PC-3 (cell line): ENCODE measurements around the gene SYNE4. TPM values are rescaled to one million over a fixed set of nuclear protein-coding genes. Genes with fewer than 3 reads are reported as not detected.
A peak's percentile ranks its signal among the peaks of the same experiment; 100 is the strongest.
"Not testable (repeated sequence)": the region's sequence is repeated elsewhere in the genome, so short reads cannot be mapped to it uniquely, and the experiment has no call there.

Experiments
- ATAC-seq: fragments of 200-7000 bp; cut with Tn5 transposase; 2 replicates; pipeline ENCODE4 v1.9.1; 2020; ENCODE audit warnings: mild to moderate bottlenecking, moderate library complexity
- BruUV-seq: library from RNA; stranded (reverse); fragments of 400-500 nt; replicated peaks from 2 replicates; lab custom pipeline; 2021; lab: Mats Ljungman, UMichigan
- CTCF ChIA-PET: fragments of 300-600 bp; sonication (Branson Sonifier 250); formaldehyde crosslinking; loops from one replicate; lab custom pipeline; 2022; ENCODE audit warnings: antibody characterized with exemption; lab: Charles Lee
- POLR2A ChIA-PET: fragments of 300-600 bp; sonication (Branson Sonifier 250); formaldehyde crosslinking; loops from one replicate; lab custom pipeline; 2022; ENCODE audit warnings: antibody characterized with exemption; ENCODE audit not compliant: unreplicated experiment; lab: Charles Lee
- DNase-seq: peaks from one replicate; pipeline ENCODE4 v3.0.0-alpha.2; 2015
- H2AFZ ChIP-seq: fragments of 300-600 bp; sonication (generic); 2 replicates; pipeline ENCODE4 v1.6.0; 2016; ENCODE audit warnings: antibody characterized with exemption, low read length
- H3F3A ChIP-seq: fragments of 300-600 bp; sonication (generic); one replicate; pipeline ENCODE4 v1.6.0; 2017; ENCODE audit warnings: antibody characterized with exemption, low read length, control low read depth, mild to moderate bottlenecking; ENCODE audit not compliant: unreplicated experiment
- H3K27ac ChIP-seq: fragments of 300-600 bp; sonication (generic); 2 replicates; pipeline ENCODE4 v1.5.1; 2016; ENCODE audit warnings: mild to moderate bottlenecking, low read length
- H3K27me3 ChIP-seq: fragments of 300-600 bp; sonication (generic); 2 replicates; pipeline ENCODE4 v1.6.1; 2016; ENCODE audit warnings: low read length, mixed read lengths
- H3K36me3 ChIP-seq: fragments of 300-600 bp; sonication (generic); 2 replicates; pipeline ENCODE4 v1.6.1; 2016; ENCODE audit warnings: low read depth, mixed run types, low read length, mixed read lengths
- H3K4me1 ChIP-seq: fragments of 300-600 bp; sonication (generic); 2 replicates; pipeline ENCODE4 v1.5.1; 2016; ENCODE audit warnings: low read length; ENCODE audit not compliant: insufficient read depth
- H3K4me2 ChIP-seq: fragments of 300-600 bp; sonication (generic); 2 replicates; pipeline ENCODE4 v1.6.0; 2016; ENCODE audit warnings: low read length
- H3K4me3 ChIP-seq: fragments of 300-600 bp; sonication (generic); 2 replicates; pipeline ENCODE4 v1.5.1; 2016; ENCODE audit warnings: mild to moderate bottlenecking, low read length, mixed read lengths
- H3K79me2 ChIP-seq: fragments of 300-600 bp; sonication (generic); 2 replicates; pipeline ENCODE4 v1.6.1; 2017; ENCODE audit warnings: low read length, mixed read lengths
- H3K9ac ChIP-seq: fragments of 300-600 bp; sonication (generic); 2 replicates; pipeline ENCODE4 v1.6.0; 2016; ENCODE audit warnings: mild to moderate bottlenecking, low read length
- H3K9me2 ChIP-seq: fragments of 300-600 bp; sonication (generic); replicated peaks from 2 replicates; pipeline ENCODE4 v1.6.1; 2016; ENCODE audit warnings: mixed run types, low read length, mixed read lengths
- H3K9me3 ChIP-seq: fragments of 300-600 bp; sonication (generic); 2 replicates; pipeline ENCODE4 v1.6.1; 2016; ENCODE audit warnings: low read length, mixed read lengths
- H4K20me1 ChIP-seq: fragments of 300-600 bp; sonication (generic); 2 replicates; pipeline ENCODE4 v1.6.1; 2016; ENCODE audit warnings: low read length, mixed read lengths
- CTCF ChIP-seq: fragments of 300-600 bp; sonication (generic); conservative IDR thresholded peaks from 2 replicates; pipeline ENCODE4 v1.5.1; 2017; ENCODE audit warnings: antibody characterized with exemption, low read depth, mild to moderate bottlenecking, low read length
- EZH2 ChIP-seq: fragments of 300-600 bp; sonication (generic); IDR thresholded peaks from one replicate; pipeline ENCODE4 v1.6.1; 2017; ENCODE audit warnings: antibody characterized with exemption, mild to moderate bottlenecking, low read length; ENCODE audit not compliant: unreplicated experiment
- EZH2phosphoT487 ChIP-seq: fragments of 300-600 bp; sonication (generic); IDR thresholded peaks from 2 replicates; pipeline ENCODE4 v1.6.1; 2018; ENCODE audit warnings: mild to moderate bottlenecking, antibody characterized with exemption, low read length, borderline replicate concordance
- intact Hi-C: fragments of 100-400 bp; cut with micrococcal nuclease; formaldehyde crosslinking; loops from 2 replicates; pipeline ENCODE4 v1.9.0; 2023
- total RNA-seq: library from RNA; depleted of rRNA; stranded (reverse); fragments of >200 nt; gene quantifications from 2 replicates; pipeline ENCODE4 v1.2.3, GENCODE V29; 2014

The SYNE4 gene
- total RNA-seq, 1 experiment from 2014 or later = 0.77 TPM

GRCh38 chr19:35959040-35959967, 49.3 kb downstream of the SYNE4 start:
- H3K9ac ChIP-seq = no peak overlapping the region
- ChIA-PET POLR2A (no interaction called here), CTCF (no interaction called here)
- no peak overlapping the region for H3K27ac ChIP-seq
- intact Hi-C loops = no loop called here
- H3K4me2 ChIP-seq = no peak overlapping the region
- H3K9me2 ChIP-seq = no peaks in the 10 kb centered on the region
- no peaks in the 10 kb centered on the region for H4K20me1 ChIP-seq
- BruUV-seq = no TSS peak
- no peaks in the 10 kb centered on the region for H3K9me3 ChIP-seq
- no peaks in the 10 kb centered on the region for H3F3A ChIP-seq
- no peaks in the 10 kb centered on the region for H3K36me3 ChIP-seq
- ATAC-seq = peak; percentile 56
- TF ChIP-seq EZH2phosphoT487 = no peak
- no peak for DNase-seq
- no peak overlapping the region for H2AFZ ChIP-seq
- H3K4me1 ChIP-seq = no peaks in the 10 kb centered on the region
- peaks cover 9% of the 10 kb centered on the region for H3K27me3 ChIP-seq
- no peaks in the 10 kb centered on the region for H3K79me2 ChIP-seq
- no peak overlapping the region for H3K4me3 ChIP-seq

- ATAC-seq (no peak), DNase-seq (no peak)
- H3K79me2 ChIP-seq = no peaks in the 10 kb centered on the region
- H4K20me1 ChIP-seq = no peaks in the 10 kb centered on the region
- no peak overlapping the region for H3K4me2 ChIP-seq
- H3K9me2 ChIP-seq = no peaks in the 10 kb centered on the region
- no peaks in the 10 kb centered on the region for H3K4me1 ChIP-seq
- ChIA-PET CTCF (no interaction called here), POLR2A (no interaction called here)
- no peak for TF ChIP-seq EZH2
- TF ChIP-seq EZH2phosphoT487 = no peak
- TF ChIP-seq CTCF = no peak
- intact Hi-C loops = no loop called here
- BruUV-seq = no TSS peak
- H3K9ac ChIP-seq = no peak overlapping the region
- H3K9me3 ChIP-seq = no peaks in the 10 kb centered on the region
- no peak overlapping the region for H2AFZ ChIP-seq
- peaks cover 9% of the 10 kb centered on the region for H3K27me3 ChIP-seq
- no peaks in the 10 kb centered on the region for H3K36me3 ChIP-seq
- H3K4me3 ChIP-seq = no peak overlapping the region
- H3K27ac ChIP-seq = no peak overlapping the region
- H3F3A ChIP-seq = no peaks in the 10 kb centered on the region
Observed at GRCh38 chr19:35958660-35959039, 50.0 kb downstream of the SYNE4 start.

GRCh38 chr19:35957411-35957810, 51.2 kb downstream of the SYNE4 start:
- BruUV-seq, H3K4me3 ChIP-seq, intact Hi-C loops, ATAC-seq, POLR2A ChIA-PET, H3K4me1 ChIP-seq, H3K79me2 ChIP-seq, H3K9ac ChIP-seq, H3K27me3 ChIP-seq, H3K4me2 ChIP-seq, H2AFZ ChIP-seq, CTCF ChIA-PET, H3K9me2 ChIP-seq, H3F3A ChIP-seq, DNase-seq, H3K27ac ChIP-seq, H3K36me3 ChIP-seq, H4K20me1 ChIP-seq, H3K9me3 ChIP-seq: not testable (repeated sequence)
